Esophagus muscularis mucosa (tissue), 4 donors: ENCODE results near the gene LTBR.

ENCODE experiments used
- EP300 ChIP-seq: sonication (generic); formaldehyde crosslinking; IDR thresholded peaks from one replicate; pipeline ENCODE4 v1.6.1; 2017; ENCODE audit warnings: antibody characterized with exemption
- POLR2A ChIP-seq: fragments of 450-650 bp; IDR thresholded peaks from one replicate; pipeline ENCODE4 v1.6.1; 2017; ENCODE audit warnings: antibody characterized with exemption, moderate library complexity, mild to moderate bottlenecking, low read depth
- POLR2AphosphoS5 ChIP-seq, 2 donors: sonication (generic); formaldehyde crosslinking; IDR thresholded peaks; one replicate each; pipeline ENCODE4 v1.6.1; 2017; ENCODE audit warnings: antibody characterized with exemption in 2 of 2
- TF ChIP-seq, protein P1 (sequence below), 3 experiments: fragments of 200-600 bp in 2 of 3; fragments of 450-650 bp in 1 of 3; sonication (generic) in 2 of 3; IDR thresholded peaks; one replicate each; pipeline ENCODE4 v1.5.1; 2017 to 2019; ENCODE audit warnings: antibody characterized with exemption in 3 of 3, mild to moderate bottlenecking in 2 of 3, moderate library complexity in 1 of 3

DNA sequence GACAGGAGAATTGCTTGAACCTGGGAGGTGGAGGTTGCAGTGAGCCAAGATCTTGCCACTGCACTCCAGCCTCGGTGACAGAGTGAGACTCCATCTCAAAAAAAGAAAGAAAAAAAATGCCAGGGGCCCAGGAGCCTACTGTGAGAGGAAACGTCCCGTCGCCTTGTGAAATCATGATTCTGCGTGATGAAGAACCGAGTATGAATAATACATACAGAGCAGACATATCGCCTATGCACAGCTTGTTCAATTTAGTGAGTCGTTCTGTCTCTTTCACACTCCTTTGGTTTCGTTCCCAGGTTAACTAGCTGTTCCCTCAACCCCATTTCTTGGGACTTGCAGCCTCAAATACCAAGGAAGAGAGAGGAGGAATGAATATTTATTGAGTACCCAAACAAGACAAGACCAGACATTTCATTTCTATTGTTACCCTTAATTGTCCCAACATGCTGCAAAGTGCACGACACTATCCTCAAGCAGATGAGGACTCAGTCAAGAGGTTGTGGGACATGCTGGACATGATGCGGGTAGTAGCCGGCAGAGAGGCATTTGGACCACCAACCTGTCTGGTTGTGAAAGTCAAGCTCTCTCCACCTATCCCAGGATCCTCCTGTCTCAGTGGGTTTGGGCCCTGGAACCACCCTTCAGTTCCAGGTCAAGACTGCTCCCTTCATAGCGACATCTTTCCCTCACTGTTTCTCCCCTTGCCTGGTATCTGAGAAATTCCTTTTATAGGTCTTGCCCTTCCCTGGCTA, 52.2 kb downstream of the LTBR start:
- TF ChIP-seq, protein P1, sequence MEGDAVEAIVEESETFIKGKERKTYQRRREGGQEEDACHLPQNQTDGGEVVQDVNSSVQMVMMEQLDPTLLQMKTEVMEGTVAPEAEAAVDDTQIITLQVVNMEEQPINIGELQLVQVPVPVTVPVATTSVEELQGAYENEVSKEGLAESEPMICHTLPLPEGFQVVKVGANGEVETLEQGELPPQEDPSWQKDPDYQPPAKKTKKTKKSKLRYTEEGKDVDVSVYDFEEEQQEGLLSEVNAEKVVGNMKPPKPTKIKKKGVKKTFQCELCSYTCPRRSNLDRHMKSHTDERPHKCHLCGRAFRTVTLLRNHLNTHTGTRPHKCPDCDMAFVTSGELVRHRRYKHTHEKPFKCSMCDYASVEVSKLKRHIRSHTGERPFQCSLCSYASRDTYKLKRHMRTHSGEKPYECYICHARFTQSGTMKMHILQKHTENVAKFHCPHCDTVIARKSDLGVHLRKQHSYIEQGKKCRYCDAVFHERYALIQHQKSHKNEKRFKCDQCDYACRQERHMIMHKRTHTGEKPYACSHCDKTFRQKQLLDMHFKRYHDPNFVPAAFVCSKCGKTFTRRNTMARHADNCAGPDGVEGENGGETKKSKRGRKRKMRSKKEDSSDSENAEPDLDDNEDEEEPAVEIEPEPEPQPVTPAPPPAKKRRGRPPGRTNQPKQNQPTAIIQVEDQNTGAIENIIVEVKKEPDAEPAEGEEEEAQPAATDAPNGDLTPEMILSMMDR (IDR thresholded peaks at IDR 0.05): no peak
- TF ChIP-seq POLR2A (no peak), EP300 (no peak), POLR2AphosphoS5 (IDR thresholded peaks at IDR 0.05) (no peak)
